PC-9 (cell line): ENCODE data around the gene ZNF608. TPM values are rescaled to one million over a fixed set of nuclear protein-coding genes. Genes with fewer than 3 reads are reported as not detected.

Source experiments
- BruUV-seq: library from RNA; stranded (reverse); fragments of 400-500 nt; replicated peaks from 2 replicates; lab custom pipeline; 2021; lab: Mats Ljungman, UMichigan
- CTCF ChIA-PET: fragments of 300-600 bp; sonication (Branson Sonifier 250); formaldehyde crosslinking; loops from one replicate; lab custom pipeline; 2022; ENCODE audit warnings: antibody characterized with exemption; lab: Charles Lee
- POLR2A ChIA-PET: fragments of 300-600 bp; sonication (Branson Sonifier 250); formaldehyde crosslinking; loops from one replicate; lab custom pipeline; 2022; ENCODE audit warnings: antibody characterized with exemption; ENCODE audit not compliant: unreplicated experiment; lab: Charles Lee
- DNase-seq, 2 experiments: peaks; one replicate each; pipeline versions ENCODE4 v3.0.0 to v3.0.0-alpha.2; 2015 to 2022; ENCODE audit warnings: mixed read lengths in 1 of 2
- H2AFZ ChIP-seq: fragments of 200-600 bp; sonication (generic); 2 replicates; pipeline ENCODE4 v1.8.1; 2017; ENCODE audit warnings: antibody characterized with exemption
- H3F3A ChIP-seq: fragments of 200-600 bp; sonication (generic); 2 replicates; pipeline ENCODE4 v1.8.1; 2017; ENCODE audit warnings: antibody characterized with exemption, mild to moderate bottlenecking, low read depth; ENCODE audit not compliant: insufficient read depth
- H3K27ac ChIP-seq: fragments of 200-600 bp; sonication (generic); 2 replicates; pipeline ENCODE4 v1.6.1; 2016; ENCODE audit warnings: mixed run types
- H3K27me3 ChIP-seq: fragments of 200-600 bp; sonication (generic); 2 replicates; pipeline ENCODE4 v1.6.1; 2016; ENCODE audit warnings: low read depth, mixed run types; ENCODE audit not compliant: insufficient read depth
- H3K36me3 ChIP-seq: fragments of 200-600 bp; sonication (generic); 2 replicates; pipeline ENCODE4 v1.6.1; 2016; ENCODE audit warnings: low read depth, mixed run types
- H3K4me1 ChIP-seq: fragments of 200-600 bp; sonication (generic); replicated peaks from 2 replicates; pipeline ENCODE4 v1.6.1; 2016; ENCODE audit warnings: mixed run types; ENCODE audit not compliant: insufficient read depth
- H3K4me2 ChIP-seq: fragments of 200-600 bp; sonication (generic); 2 replicates; pipeline ENCODE4 v1.6.1; 2017; ENCODE audit warnings: mixed run types
- H3K4me3 ChIP-seq: fragments of 200-600 bp; sonication (generic); 2 replicates; pipeline ENCODE4 v1.6.1; 2016; ENCODE audit warnings: mixed run types
- H3K79me2 ChIP-seq: fragments of 200-600 bp; sonication (generic); 2 replicates; pipeline ENCODE4 v1.6.1; 2017; ENCODE audit warnings: low read depth, mixed run types
- H3K9me2 ChIP-seq: fragments of 200-600 bp; sonication (generic); 2 replicates; pipeline ENCODE4 v1.8.1; 2017; ENCODE audit warnings: mild to moderate bottlenecking; ENCODE audit not compliant: insufficient read depth
- H3K9me3 ChIP-seq: fragments of 200-600 bp; sonication (generic); 2 replicates; pipeline ENCODE4 v1.8.1; 2016; ENCODE audit warnings: low read depth; ENCODE audit not compliant: insufficient read depth
- H4K20me1 ChIP-seq: fragments of 200-600 bp; sonication (generic); 2 replicates; pipeline ENCODE4 v1.8.1; 2017; ENCODE audit not compliant: insufficient read depth
- EZH2 ChIP-seq: fragments of 200-600 bp; sonication (generic); IDR thresholded peaks from 2 replicates; pipeline ENCODE4 v1.8.0; 2017; ENCODE audit warnings: antibody characterized with exemption, low read depth
- intact Hi-C: fragments of 100-400 bp; cut with micrococcal nuclease; formaldehyde crosslinking; loops from one replicate; pipeline ENCODE4 v1.10.0; 2022; ENCODE audit not compliant: unreplicated experiment
- total RNA-seq: library from RNA; stranded (reverse); gene quantifications from 2 replicates; pipeline ENCODE4 v1.2.3, GENCODE V29; 2021
- TF ChIP-seq, protein P1 (sequence below): fragments of 200-600 bp; sonication (generic); conservative IDR thresholded peaks from 2 replicates; pipeline ENCODE4 v1.6.1; 2017; ENCODE audit warnings: mixed run types, antibody characterized with exemption, mild to moderate bottlenecking, moderate library complexity

ZNF608 gene
- total RNA-seq, 1 experiment from 2014 or later: 5.5 TPM

GRCh38 chr5:124701016-124701415 lies 45.4 kb downstream of the ZNF608 start:
- no peaks in the 10 kb centered on the region for H3K9me3 ChIP-seq
- no peaks in the 10 kb centered on the region for H3F3A ChIP-seq
- no peak overlapping the region for H3K4me3 ChIP-seq
- DNase-seq: no peak
- TF ChIP-seq EZH2: no peak
- TF ChIP-seq, protein P1, sequence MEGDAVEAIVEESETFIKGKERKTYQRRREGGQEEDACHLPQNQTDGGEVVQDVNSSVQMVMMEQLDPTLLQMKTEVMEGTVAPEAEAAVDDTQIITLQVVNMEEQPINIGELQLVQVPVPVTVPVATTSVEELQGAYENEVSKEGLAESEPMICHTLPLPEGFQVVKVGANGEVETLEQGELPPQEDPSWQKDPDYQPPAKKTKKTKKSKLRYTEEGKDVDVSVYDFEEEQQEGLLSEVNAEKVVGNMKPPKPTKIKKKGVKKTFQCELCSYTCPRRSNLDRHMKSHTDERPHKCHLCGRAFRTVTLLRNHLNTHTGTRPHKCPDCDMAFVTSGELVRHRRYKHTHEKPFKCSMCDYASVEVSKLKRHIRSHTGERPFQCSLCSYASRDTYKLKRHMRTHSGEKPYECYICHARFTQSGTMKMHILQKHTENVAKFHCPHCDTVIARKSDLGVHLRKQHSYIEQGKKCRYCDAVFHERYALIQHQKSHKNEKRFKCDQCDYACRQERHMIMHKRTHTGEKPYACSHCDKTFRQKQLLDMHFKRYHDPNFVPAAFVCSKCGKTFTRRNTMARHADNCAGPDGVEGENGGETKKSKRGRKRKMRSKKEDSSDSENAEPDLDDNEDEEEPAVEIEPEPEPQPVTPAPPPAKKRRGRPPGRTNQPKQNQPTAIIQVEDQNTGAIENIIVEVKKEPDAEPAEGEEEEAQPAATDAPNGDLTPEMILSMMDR: no peak
- POLR2A ChIA-PET: no interaction called here
- H4K20me1 ChIP-seq: no peaks in the 10 kb centered on the region
- no peaks in the 10 kb centered on the region for H3K36me3 ChIP-seq
- H3K4me1 ChIP-seq: no peaks in the 10 kb centered on the region
- no peaks in the 10 kb centered on the region for H3K9me2 ChIP-seq
- no peaks in the 10 kb centered on the region for H3K27me3 ChIP-seq
- CTCF ChIA-PET: no interaction called here
- H2AFZ ChIP-seq: no peak overlapping the region
- H3K79me2 ChIP-seq: no peaks in the 10 kb centered on the region
- no TSS peak for BruUV-seq
- H3K4me2 ChIP-seq: no peak overlapping the region
- intact Hi-C loops: no loop called here
- H3K27ac ChIP-seq: no peak overlapping the region

- ChIA-PET CTCF (no interaction called here), POLR2A (no interaction called here)
- H3F3A ChIP-seq: no peaks in the 10 kb centered on the region
- intact Hi-C loops: no loop called here
- H3K4me3 ChIP-seq: no peak overlapping the region
- H3K4me2 ChIP-seq: no peak overlapping the region
- no peaks in the 10 kb centered on the region for H3K9me2 ChIP-seq
- no peaks in the 10 kb centered on the region for H3K36me3 ChIP-seq
- no peaks in the 10 kb centered on the region for H4K20me1 ChIP-seq
- H3K9me3 ChIP-seq: no peaks in the 10 kb centered on the region
- H3K4me1 ChIP-seq: no peaks in the 10 kb centered on the region
- no peaks in the 10 kb centered on the region for H3K79me2 ChIP-seq
- H3K27ac ChIP-seq: no peak overlapping the region
- DNase-seq: no peak
- H3K27me3 ChIP-seq: no peaks in the 10 kb centered on the region
- H2AFZ ChIP-seq: no peak overlapping the region
- BruUV-seq: no TSS peak
- TF ChIP-seq, protein P1: no peak
- TF ChIP-seq EZH2: no peak
Observed at GRCh38 chr5:124700333-124700732, 46.1 kb downstream of the ZNF608 start.

DNA sequence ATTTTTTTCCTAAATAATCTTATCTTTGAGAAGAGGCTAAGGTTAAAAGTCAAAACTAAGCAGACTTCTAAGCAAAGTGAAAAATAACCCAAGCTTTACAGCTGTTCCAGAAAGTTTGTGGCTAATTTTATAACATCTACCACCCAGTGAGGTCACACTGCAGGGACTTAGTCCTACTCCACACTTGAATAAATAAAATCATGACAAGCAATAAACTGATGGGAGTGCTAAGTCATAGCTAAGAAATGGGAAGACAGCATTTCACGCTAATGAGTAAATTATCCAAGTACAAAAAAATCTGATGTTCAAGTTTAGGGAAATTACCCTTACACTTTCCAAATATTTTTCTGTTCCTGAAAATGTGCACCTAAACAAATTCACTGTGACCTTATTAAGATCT lies 47.7 kb downstream of the ZNF608 start:
- Histone ChIP-seq H3K4me3 (no peak overlapping the region), H3K27me3 (no peaks in the 10 kb centered on the region), H3K9me3 (no peaks in the 10 kb centered on the region), H3K9me2 (no peaks in the 10 kb centered on the region), H3K4me1 (no peaks in the 10 kb centered on the region), H3K4me2 (no peak overlapping the region), H2AFZ (no peak overlapping the region), H4K20me1 (no peaks in the 10 kb centered on the region), H3K36me3 (no peaks in the 10 kb centered on the region), H3K27ac (no peak overlapping the region), H3K79me2 (no peaks in the 10 kb centered on the region), H3F3A (no peaks in the 10 kb centered on the region)
- intact Hi-C loops: no loop called here
- CTCF ChIA-PET: no interaction called here
- DNase-seq: no peak
- TF ChIP-seq, protein P1: no peak
- no peak for TF ChIP-seq EZH2
- no TSS peak for BruUV-seq
- POLR2A ChIA-PET: no interaction called here
